Adipose tissue (tissue), 3 donors: ENCODE measurements around the gene LAMC3. TPM values are rescaled to one million over a fixed set of nuclear protein-coding genes. Genes with fewer than 3 reads are reported as not detected.
"Not testable (repeated sequence)": the region's sequence is repeated elsewhere in the genome, so short reads cannot be mapped to it uniquely, and the experiment has no call there.

Experiments used
- H3K27ac ChIP-seq: one replicate; pipeline ENCODE4 v1.5.1; 2013; ENCODE audit warnings: low read depth, low read length
- WGBS, 3 donors: extraction: QIAGEN DNeasy Blood & Tissue Kit; methylation state at CpG; one replicate each; pipeline ENCODE4 v1.1.7; 2013; 5-methylcytosine and 5-hydroxymethylcytosine counted together
- polyA plus RNA-seq, 3 donors: library from polyadenylated mRNA; stranded (reverse); fragments of 200-250 nt; gene quantifications; one replicate each; pipeline ENCODE4 v1.2.3, GENCODE V29; 2013
- donor health status: healthy with polysubstance abuse.
- donor health status: Bipolar disorder and iron deficiency.
- donor health status: healthy.

The LAMC3 gene
- polyA plus RNA-seq, 3 donors = 0.45 to 1.8 (median 0.46) TPM

GRCh38 chr9:131097126-131097947, 88.4 kb downstream of the LAMC3 start:
- no peak overlapping the region for H3K27ac ChIP-seq
- 29 to 38% (median 35%) methylated on average over 19 of the region's 19 CpGs for WGBS, 3 donors

- no peak overlapping the region for H3K27ac ChIP-seq
- WGBS, 3 donors = 57 to 84% (median 77%) methylated on average over 7 to 8 of the region's 8 CpGs
Measured at GRCh38 chr9:131097948-131098278, 88.9 kb downstream of the LAMC3 start.

DNA sequence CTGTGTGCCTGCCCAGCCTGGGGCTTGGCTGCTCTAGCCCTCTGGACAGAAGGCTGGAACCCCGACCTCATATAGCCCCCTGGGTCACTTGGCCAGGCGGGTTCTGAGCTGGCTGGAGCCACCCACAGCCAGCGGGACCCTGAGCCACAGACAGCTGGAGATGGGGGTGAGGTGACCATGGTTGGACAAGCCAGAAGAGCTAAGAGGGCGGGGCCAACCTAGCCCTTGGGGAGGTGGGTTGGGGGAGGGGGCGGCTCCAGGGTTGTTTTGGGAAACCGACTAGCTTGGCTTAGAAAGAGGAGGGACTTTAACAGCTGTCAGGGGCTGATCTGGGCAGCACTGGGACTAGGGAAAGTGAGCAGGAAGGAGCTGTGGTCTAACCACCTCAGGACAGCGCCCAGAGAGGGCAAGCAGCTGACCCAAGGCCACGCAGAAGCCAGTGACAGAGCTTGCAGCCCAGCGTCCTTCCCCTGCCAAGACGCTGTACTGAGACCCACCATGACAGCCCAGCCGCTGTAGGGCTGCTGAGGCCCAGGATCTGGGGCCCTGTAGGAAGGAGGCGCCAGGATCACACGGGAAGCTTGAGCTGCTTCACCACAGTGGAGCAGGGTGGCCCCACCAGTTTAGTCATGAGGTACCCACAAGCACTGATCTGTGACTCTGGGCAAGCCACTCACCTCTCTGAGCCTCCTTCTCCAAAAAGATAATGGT, 89.6 kb downstream of the LAMC3 start:
- no peak overlapping the region for H3K27ac ChIP-seq
- WGBS, 3 donors = 71 to 90% (median 73%) methylated on average over 13 of the region's 13 CpGs

- H3K27ac ChIP-seq = no peak overlapping the region
- whole genome bisulfite sequencing, 3 donors = 81 to 88% (median 82%) methylated on average over 8 of the region's 8 CpGs
Measured at GRCh38 chr9:131099102-131099606, 90.2 kb downstream of the LAMC3 start.

DNA sequence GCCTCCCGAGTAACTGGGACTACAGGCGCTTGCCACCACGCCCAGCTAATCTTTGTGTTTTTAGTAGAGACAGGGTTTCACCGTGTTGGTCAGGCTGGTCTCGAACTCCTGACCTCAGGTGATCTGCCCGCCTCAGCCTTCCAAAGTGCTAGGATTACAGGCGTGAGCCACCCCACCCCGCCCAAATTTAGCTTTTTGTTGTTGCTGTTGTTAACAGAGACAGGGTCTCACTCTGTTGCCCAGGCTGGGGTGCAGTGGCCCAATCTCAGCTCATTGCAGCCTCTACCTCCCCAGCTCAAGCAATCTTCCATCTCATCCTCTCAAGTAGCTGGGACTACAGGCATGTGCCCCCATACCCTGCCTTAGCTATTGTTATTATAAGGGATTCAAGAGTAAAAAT, 90.9 kb downstream of the LAMC3 start:
- H3K27ac ChIP-seq = not testable (repeated sequence)
- 90 to 93% (median 92%) methylated on average over 8 of the region's 8 CpGs for WGBS, 3 donors

GRCh38 chr9:131100445-131100844, 91.5 kb downstream of the LAMC3 start:
- WGBS, 3 donors = 79 to 87% (median 86%) methylated on average over 9 of the region's 9 CpGs
- no peak overlapping the region for H3K27ac ChIP-seq

DNA sequence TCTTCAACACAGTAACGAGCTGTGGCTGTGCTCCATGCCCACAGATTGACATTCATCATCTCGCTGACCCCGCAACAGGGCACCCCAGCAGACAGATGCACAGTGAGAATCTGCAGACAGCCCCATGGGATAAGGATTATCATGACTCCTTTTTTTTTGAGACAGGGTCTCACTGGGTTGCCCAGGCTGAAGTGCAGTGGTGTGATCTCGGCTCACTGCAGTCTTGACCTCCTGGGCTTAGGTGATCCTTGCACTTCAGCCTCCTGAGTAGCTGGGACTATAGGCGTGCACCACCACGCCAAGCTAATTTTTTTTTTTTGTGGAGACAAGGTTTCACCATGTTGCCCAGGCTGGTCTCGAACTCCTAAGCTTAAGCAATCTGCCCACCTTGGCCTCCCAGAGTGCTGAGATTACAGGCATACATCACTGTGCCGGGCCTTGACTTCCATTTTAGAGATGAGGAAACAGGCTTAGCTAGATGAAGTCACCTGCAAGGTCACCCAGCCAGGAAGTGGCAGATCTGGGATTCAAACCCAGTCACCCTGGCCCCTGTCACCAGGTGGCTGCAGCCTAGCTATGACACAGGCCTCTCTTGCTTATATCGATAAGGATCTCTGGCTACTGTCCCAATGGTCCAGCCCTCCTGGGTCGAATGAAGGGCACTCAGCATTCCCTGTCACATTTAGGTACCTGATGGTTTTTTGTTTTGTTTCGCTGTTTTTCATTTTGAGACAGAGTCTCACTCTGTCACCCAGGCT, 92.4 kb downstream of the LAMC3 start:
- WGBS, 3 donors = 84 to 90% (median 85%) methylated on average over 11 of the region's 11 CpGs
- no peak overlapping the region for H3K27ac ChIP-seq

DNA sequence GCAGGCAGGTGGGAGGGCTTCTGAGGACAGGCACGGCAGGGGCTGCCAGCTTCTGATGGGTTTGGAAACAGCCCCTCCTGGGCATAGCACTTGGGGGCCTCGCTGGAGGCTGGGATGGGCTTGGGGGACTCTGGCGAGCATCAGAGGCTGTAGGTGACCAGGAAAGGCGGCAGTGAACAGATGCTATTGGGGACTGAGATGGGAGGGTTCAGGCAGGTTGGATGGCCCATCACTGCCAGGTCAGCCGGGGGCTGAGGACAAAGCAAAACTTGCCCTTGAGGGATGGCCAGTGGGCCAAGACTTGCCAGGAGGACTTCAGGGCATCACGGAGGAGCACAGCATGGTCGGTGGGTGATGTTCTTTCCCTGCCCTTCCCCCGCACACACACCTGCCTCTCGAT, 94.0 kb downstream of the LAMC3 start:
- 80 to 83% (median 82%) methylated on average over 9 of the region's 9 CpGs for WGBS, 3 donors
- no peak overlapping the region for H3K27ac ChIP-seq

- H3K27ac ChIP-seq = no peak overlapping the region
- 95 to 97% (median 97%) methylated on average over 3 of the region's 3 CpGs for WGBS, 3 donors
Measured at GRCh38 chr9:131103535-131103934, 94.6 kb downstream of the LAMC3 start.

DNA sequence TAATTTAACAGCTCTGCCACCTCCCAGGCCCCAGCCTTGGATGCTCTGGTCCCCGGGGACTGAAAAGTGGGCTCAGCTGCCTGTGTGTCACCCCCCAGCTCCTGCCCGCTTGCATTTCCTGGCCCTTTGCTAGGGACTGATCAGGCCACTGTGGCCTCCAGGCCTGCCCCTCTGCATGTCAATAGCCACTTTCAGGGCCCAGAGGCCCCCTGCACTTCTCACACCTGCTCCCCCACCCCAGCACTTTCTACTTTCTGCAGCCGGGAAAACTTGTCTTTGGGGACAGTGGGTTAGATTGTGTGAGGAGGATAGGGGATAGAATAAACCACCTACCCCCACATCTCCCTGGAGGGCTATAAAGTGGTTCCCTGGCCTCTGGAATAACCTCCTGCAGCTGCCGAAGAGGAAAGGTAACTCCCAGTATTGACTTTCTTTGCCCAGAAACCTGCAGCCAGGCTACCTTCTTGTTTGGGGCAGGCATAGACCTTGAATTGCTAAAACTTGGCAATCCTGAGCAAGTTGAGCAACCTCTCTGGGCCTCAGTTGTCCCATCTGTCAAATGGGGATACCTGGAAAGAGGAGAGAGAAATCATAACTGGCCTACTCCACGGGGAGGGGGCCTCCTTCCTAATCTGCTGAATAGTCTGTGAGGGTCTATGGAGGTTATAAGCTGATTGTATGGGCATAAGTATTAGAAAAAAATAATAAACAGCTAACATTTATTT, 95.2 kb downstream of the LAMC3 start:
- WGBS, 3 donors = 77 to 85% (median 81%) methylated on average over 5 of the region's 5 CpGs
- H3K27ac ChIP-seq = no peak overlapping the region

GRCh38 chr9:131105952-131106351, 97.0 kb downstream of the LAMC3 start:
- no peak overlapping the region for H3K27ac ChIP-seq
- 83 to 93% (median 87%) methylated on average over 8 of the region's 8 CpGs for WGBS, 3 donors

- H3K27ac ChIP-seq = no peak overlapping the region
- 55 to 80% (median 58%) methylated on average over 8 of the region's 8 CpGs for WGBS, 3 donors
Measured at GRCh38 chr9:131107760-131108159, 98.8 kb downstream of the LAMC3 start.

DNA sequence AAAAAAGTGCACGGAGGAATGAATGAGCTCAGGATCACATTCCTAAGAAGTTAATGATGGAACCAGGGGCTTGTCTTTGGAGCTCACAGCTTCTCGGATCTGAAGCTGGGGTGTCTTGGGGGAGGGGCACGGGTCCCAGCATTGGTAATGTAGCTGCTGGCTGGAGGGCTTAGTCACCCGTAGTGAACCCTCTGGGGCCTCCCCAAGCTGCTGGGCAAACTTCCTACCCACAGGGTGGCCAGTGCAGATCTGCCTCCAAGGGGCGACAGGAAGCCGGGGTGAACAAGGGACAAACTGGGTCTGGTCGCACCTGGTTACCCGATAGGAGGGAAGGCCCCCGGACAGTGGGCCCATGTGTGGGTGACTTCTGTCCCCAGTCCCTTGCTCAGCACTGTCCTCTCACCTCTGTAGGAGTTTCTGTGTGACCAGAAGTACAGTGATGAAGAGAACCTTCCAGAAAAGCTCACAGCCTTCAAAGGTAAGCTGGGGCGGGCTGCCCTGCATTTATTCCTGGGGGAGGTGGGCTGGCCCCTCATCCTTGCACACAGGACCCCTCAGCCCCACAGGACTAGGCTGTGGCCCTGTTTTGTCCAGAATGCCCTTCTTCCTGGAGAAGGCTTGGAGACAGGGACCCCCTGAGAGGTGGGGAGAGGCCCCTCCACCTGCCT, 102.3 kb downstream of the LAMC3 start:
- H3K27ac ChIP-seq = no peak overlapping the region

GRCh38 chr9:131111854-131112311, 102.9 kb downstream of the LAMC3 start:
- WGBS, 3 donors = 80 to 90% (median 88%) methylated on average over 23 to 25 of the region's 25 CpGs
- H3K27ac ChIP-seq = no peak overlapping the region

More for the DNA sequence above, 102.3 kb downstream of the LAMC3 start:
- 60 to 63% (median 62%) methylated on average over 10 of the region's 10 CpGs for WGBS, 3 donors

GRCh38 chr9:131112374-131113154, 103.6 kb downstream of the LAMC3 start:
- 79 to 89% (median 83%) methylated on average over 23 of the region's 23 CpGs for WGBS, 3 donors
- no peak overlapping the region for H3K27ac ChIP-seq

- H3K27ac ChIP-seq = no peak overlapping the region
- 86 to 88% (median 88%) methylated on average over 8 of the region's 8 CpGs for WGBS, 3 donors
Measured at GRCh38 chr9:131113655-131114054, 104.7 kb downstream of the LAMC3 start.

DNA sequence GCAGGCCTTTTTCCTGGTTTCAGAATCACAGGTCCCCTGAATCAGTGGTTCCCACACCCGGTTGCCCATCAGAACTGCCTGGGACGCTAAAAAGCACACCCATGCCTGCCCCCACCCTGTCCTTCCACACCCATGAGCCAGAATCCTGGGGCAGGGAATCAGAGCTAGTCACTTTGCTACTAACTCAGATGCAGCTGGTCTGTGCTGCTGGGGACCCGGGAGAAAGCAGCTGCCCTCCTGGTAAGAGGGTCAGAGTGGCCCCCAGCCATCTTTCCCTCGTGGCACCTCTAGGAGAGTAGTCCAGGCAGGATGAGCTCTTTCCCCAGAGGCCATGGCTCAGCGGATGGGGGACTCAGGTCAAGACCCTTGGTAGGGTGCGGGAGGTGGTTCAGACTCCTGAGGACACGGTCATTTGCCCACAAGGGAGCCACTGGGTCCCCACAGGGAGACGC, 105.1 kb downstream of the LAMC3 start:
- WGBS, 3 donors = 81 to 87% (median 83%) methylated on average over 8 of the region's 8 CpGs
- no peak overlapping the region for H3K27ac ChIP-seq
